Endothelial cell of umbilical vein (primary cell): Measurements from ENCODE around the gene FAM171A2. TPM values are rescaled to one million over a fixed set of nuclear protein-coding genes. Genes with fewer than 3 reads are reported as not detected.
"Not testable (repeated sequence)": the region's sequence is repeated elsewhere in the genome, so short reads cannot be mapped to it uniquely, and the experiment has no call there.

Experiments
- BruUV-seq: library from RNA; stranded (reverse); fragments of 400-500 nt; replicated peaks from 2 replicates; lab custom pipeline; 2021; lab: Mats Ljungman, UMichigan
- CTCF ChIA-PET: fragments of 300-600, 350-600 bp; sonication (Branson Sonifier 250); formaldehyde crosslinking; loops from one replicate; lab custom pipeline; 2021; ENCODE audit warnings: antibody characterized with exemption, inconsistent platforms; lab: Charles Lee
- POLR2A ChIA-PET: fragments of 300-600, 350-600 bp; sonication (Branson Sonifier 250); formaldehyde crosslinking; loops from one replicate; lab custom pipeline; 2021; ENCODE audit warnings: antibody characterized with exemption, inconsistent platforms; lab: Charles Lee
- DNase-seq: peaks from one replicate; pipeline ENCODE4 v3.0.0-alpha.2; 2011; ENCODE audit warnings: low read depth, low spot score
- FAIRE-seq: peaks from 2 replicates; lab custom pipeline; 2011; peaks lifted over from hg19 to GRCh38; lab: Jason Lieb, UNC
- H2AFZ ChIP-seq: 2 replicates; pipeline ENCODE4 v1.6.0; 2012; ENCODE audit warnings: low read depth, low read length, control low read depth, inconsistent platforms
- H3K27ac ChIP-seq: 2 replicates; pipeline ENCODE4 v1.5.1; 2011; ENCODE audit warnings: low read depth, mild to moderate bottlenecking, control low read depth, low read length, moderate library complexity; ENCODE audit not compliant: insufficient read depth
- H3K27me3 ChIP-seq, 2 experiments: 2 replicates each; pipeline versions ENCODE4 v1.6.0 to v1.6.1; 2011; ENCODE audit warnings: low read length in 2 of 2, mixed read lengths in 1 of 2; ENCODE audit not compliant: control insufficient read depth in 2 of 2, insufficient read depth in 2 of 2
- H3K36me3 ChIP-seq, 2 experiments: 2 replicates in 1 of 2; 3 replicates in 1 of 2; pipeline ENCODE4 v1.5.1; 2011; ENCODE audit warnings: low read length in 2 of 2, mild to moderate bottlenecking in 1 of 2, moderate library complexity in 1 of 2; ENCODE audit not compliant: control insufficient read depth in 2 of 2, insufficient read depth in 2 of 2; ENCODE audit errors: extremely low read depth in 1 of 2
- H3K4me1 ChIP-seq: 3 replicates; pipeline ENCODE4 v1.5.1; 2011; ENCODE audit warnings: mild to moderate bottlenecking, low read length; ENCODE audit not compliant: control insufficient read depth, insufficient read depth; ENCODE audit errors: extremely low read depth
- H3K4me2 ChIP-seq: 2 replicates; pipeline ENCODE4 v1.6.1; 2011; ENCODE audit warnings: low read length, control low read depth, mixed read lengths; ENCODE audit not compliant: insufficient read depth
- H3K4me3 ChIP-seq, 3 experiments: fragments of 200-600 bp in 1 of 3; sonication (generic), shearing (Covaris generic) in 1 of 3; replicated peaks in 1 of 3; 2 replicates each; pipeline ENCODE4 v1.5.1; 2011 to 2016; ENCODE audit warnings: control low read depth in 3 of 3, low read length in 3 of 3, mild to moderate bottlenecking in 2 of 3, inconsistent platforms in 1 of 3, low read depth in 1 of 3, moderate library complexity in 1 of 3; ENCODE audit not compliant: insufficient read depth in 1 of 3
- H3K79me2 ChIP-seq: 2 replicates; pipeline ENCODE4 v1.6.0; 2012; ENCODE audit warnings: low read length, inconsistent platforms; ENCODE audit not compliant: control insufficient read depth, insufficient read depth
- H3K9ac ChIP-seq: replicated peaks from 2 replicates; pipeline ENCODE3; 2011; ENCODE audit warnings: low read length, control low read depth; ENCODE audit not compliant: insufficient read depth; ENCODE audit errors: extremely low read depth
- H3K9me1 ChIP-seq: replicated peaks from 3 replicates; pipeline ENCODE4 v1.6.0; 2011; ENCODE audit warnings: mild to moderate bottlenecking, low read length; ENCODE audit not compliant: control insufficient read depth, insufficient read depth; ENCODE audit errors: extremely low read depth
- H3K9me3 ChIP-seq: replicated peaks from 2 replicates; pipeline ENCODE4 v1.5.1; 2012; ENCODE audit warnings: low read length, inconsistent platforms; ENCODE audit not compliant: control insufficient read depth, insufficient read depth
- H4K20me1 ChIP-seq: replicated peaks from 2 replicates; pipeline ENCODE3; 2011; ENCODE audit warnings: mild to moderate bottlenecking, low read length; ENCODE audit not compliant: control insufficient read depth, insufficient read depth; ENCODE audit errors: extremely low read depth
- FOS ChIP-seq: IDR thresholded peaks from 2 replicates; pipeline ENCODE4 v1.6.1; 2011; ENCODE audit warnings: mild to moderate bottlenecking, low read length, moderate library complexity, borderline replicate concordance; ENCODE audit not compliant: insufficient read depth
- GATA2 ChIP-seq: IDR thresholded peaks from 2 replicates; pipeline ENCODE4 v1.7.0; 2011; ENCODE audit warnings: low read depth, mild to moderate bottlenecking, moderate library complexity, mixed read lengths, low read length; ENCODE audit not compliant: insufficient read length, insufficient read depth
- MYC ChIP-seq: IDR thresholded peaks from one replicate; pipeline ENCODE4 v1.6.1; 2011; ENCODE audit warnings: mild to moderate bottlenecking, low read depth, low read length
- dilution Hi-C: fragments of 300-500 bp; cut with MboI; formaldehyde crosslinking; loops from one replicate; pipeline ENCODE4 v1.15.0; 2019; ENCODE audit warnings: low sequenced_read_pairs; ENCODE audit not compliant: extremely low pct_ligation_motif_present
- intact Hi-C: fragments of 100-400 bp; cut with micrococcal nuclease; formaldehyde crosslinking; loops from one replicate; pipeline ENCODE4 v1.10.0; 2022
- polyA plus RNA-seq, 4 experiments: library from polyadenylated mRNA; depleted of rRNA in 3 of 4; stranded (reverse) in 3 of 4; unstranded in 1 of 4; fragments of >200 nt; gene quantifications; 2 replicates each; pipeline versions ENCODE4 v1.2.1 to v1.2.3, GENCODE V29; 2011 to 2012; ENCODE audit warnings: missing spikeins in 1 of 4
- total RNA-seq: library from RNA; stranded (reverse); gene quantifications from 2 replicates; pipeline ENCODE4 v1.2.3, GENCODE V29; 2021
- TF ChIP-seq, protein P1 (sequence below): IDR thresholded peaks from 2 replicates; pipeline ENCODE4 v1.6.1; 2011; ENCODE audit not compliant: insufficient read depth, insufficient read length

The FAM171A2 gene
- total and polyA plus RNA-seq, 2 donors (not counting 3 experiments of a cell fraction or from before 2014, with no cell fraction given) = 11.3 to 13.4 TPM

DNA sequence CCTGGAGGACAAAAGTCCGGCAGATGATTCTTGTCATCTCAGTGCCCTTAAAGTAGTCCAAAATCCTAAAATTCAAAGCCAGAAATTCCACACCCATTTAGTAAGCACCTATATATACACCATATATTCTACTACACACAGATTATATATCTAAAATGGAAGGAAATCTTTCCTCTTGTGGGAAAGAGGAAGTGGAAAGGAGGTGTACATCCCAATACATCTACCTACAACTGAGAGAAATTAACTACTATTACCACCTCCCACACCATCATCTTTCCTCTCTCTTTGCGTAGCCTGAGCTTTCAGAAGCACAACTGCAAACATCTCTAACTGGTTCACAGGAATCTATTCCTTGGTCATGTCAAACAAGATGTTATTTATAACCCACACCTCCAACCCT is 31.2 kb upstream of the FAM171A2 start:
- no peaks in the 10 kb centered on the region for H3K4me1 ChIP-seq
- no peak for DNase-seq
- no peaks in the 10 kb centered on the region for H3K9me1 ChIP-seq
- no peak overlapping the region for H3K27ac ChIP-seq
- no TSS peak for BruUV-seq
- H3K4me2 ChIP-seq = no peak overlapping the region
- TF ChIP-seq FOS (no peak), GATA2 (no peak), MYC (no peak)
- TF ChIP-seq, protein P1, sequence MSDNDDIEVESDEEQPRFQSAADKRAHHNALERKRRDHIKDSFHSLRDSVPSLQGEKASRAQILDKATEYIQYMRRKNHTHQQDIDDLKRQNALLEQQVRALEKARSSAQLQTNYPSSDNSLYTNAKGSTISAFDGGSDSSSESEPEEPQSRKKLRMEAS = no peak
- H4K20me1 ChIP-seq = no peaks in the 10 kb centered on the region
- intact Hi-C loops = no loop called here
- POLR2A ChIA-PET = no interaction called here
- H3K9ac ChIP-seq = no peak overlapping the region
- no peak for FAIRE-seq
- no peaks in the 10 kb centered on the region for H3K27me3 ChIP-seq
- CTCF ChIA-PET = interaction anchor here (9.2 kb wide), 1 partner anchor 128 kb away, joined by 86 read pairs; no protein-coding TSS in a partner anchor
- no peak overlapping the region for H3K4me3 ChIP-seq
- H2AFZ ChIP-seq = no peak overlapping the region
- H3K9me3 ChIP-seq = no peaks in the 10 kb centered on the region
- dilution Hi-C loops = no loop called here
- H3K79me2 ChIP-seq = no peaks in the 10 kb centered on the region
- H3K36me3 ChIP-seq = peaks cover 2 to 17% of the 10 kb centered on the region in 2 experiments

DNA sequence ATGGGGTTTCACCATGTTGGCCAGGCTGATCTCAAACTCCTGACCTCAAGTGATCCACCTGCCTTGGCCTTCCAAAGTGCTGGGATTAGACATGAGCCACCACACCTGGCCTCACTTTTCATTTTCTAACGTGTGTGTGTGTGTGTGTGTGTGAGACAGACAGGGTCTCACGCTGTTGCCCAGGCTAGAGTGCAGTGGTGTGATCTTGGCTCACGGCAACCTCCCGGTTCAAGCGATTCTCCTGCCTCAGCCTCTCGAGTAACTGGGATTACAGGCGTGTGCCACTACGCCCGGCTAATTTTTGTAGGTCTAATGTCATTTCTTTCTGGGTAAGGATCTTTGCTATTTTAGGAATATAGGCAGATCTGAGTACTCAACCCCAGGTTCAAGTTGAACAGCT is 30.5 kb upstream of the FAM171A2 start:
- peaks cover under 1 to 12% of the 10 kb centered on the region in 2 experiments for H3K36me3 ChIP-seq
- DNase-seq, BruUV-seq, POLR2A ChIA-PET, H3K27me3 ChIP-seq, dilution Hi-C loops, H4K20me1 ChIP-seq, H3K9ac ChIP-seq, H3K4me2 ChIP-seq, FAIRE-seq, H3K9me1 ChIP-seq, H3K79me2 ChIP-seq, H3K27ac ChIP-seq, H3K4me1 ChIP-seq, H3K4me3 ChIP-seq, intact Hi-C loops, H3K9me3 ChIP-seq, H2AFZ ChIP-seq: not testable (repeated sequence)
- CTCF ChIA-PET = interaction anchor here (1.0 to 9.2 kb wide), 3 partner anchors 18 to 129 kb away, joined by 4 to 86 read pairs (median 9); partner anchors contain the start of gene FAM171A2
